HUDEP-2 (cell line): ENCODE measurements around the gene LYL1.

Experiments used
- DNase-seq, 76 experiments: peaks; one replicate each; lab custom pipeline; 2025; ENCODE audit not compliant: unreplicated experiment in 76 of 76; lab: John Stamatoyannopoulos, UW

LYL1 gene

DNA sequence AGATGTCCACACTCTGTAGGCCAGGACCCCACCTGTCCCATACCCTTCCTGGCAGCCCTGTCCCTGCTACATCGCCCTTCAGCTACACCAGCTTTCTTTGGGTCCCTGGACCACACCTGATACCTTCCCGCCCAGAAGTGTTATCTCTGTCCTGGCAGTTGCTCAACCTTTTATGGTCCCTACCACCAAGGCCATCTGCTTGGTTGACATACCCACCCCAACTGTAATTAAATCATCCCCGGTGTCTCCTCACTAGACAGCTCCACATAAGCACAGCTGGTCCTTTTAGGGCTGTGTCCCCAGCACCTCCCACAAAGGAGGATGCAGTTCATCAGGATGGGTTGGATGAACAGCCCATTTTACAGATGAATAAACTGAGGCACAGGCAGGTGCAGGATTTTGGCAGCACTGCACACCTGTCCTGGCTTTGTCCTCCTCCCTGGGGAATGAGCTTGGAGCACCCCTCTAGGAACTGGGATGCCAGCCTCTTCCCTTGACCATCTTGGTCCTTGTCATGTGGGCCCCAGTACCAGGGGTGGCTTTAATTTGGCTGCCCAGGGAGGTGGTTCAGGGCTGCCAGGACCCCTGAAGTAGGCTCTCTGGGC is 28.3 kb upstream of the LYL1 start:
- DNase-seq = no peak

DNA sequence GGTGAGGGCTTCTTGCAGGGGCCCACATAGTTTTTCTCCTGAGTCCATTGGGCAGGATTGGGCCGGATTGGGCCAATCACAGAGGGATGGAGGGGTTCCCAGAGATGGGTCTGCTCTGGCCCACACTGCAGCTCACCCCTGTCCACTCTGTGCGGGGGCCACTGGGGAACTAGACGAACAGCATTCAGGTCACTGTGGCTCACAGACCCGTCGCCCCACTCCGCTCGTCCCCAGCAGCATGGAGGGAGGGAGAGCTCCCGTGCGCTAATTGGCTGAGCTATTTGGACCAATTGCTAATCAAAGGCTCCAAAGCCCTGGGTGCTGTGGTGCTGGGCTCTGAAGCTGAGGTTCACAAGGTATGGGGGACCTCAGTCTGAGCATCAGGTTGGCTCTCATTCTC is 26.7 kb upstream of the LYL1 start:
- DNase-seq = no peak

GRCh38 chr19:13128583-13128982 is 25.9 kb upstream of the LYL1 start:
- no peak for DNase-seq

DNA sequence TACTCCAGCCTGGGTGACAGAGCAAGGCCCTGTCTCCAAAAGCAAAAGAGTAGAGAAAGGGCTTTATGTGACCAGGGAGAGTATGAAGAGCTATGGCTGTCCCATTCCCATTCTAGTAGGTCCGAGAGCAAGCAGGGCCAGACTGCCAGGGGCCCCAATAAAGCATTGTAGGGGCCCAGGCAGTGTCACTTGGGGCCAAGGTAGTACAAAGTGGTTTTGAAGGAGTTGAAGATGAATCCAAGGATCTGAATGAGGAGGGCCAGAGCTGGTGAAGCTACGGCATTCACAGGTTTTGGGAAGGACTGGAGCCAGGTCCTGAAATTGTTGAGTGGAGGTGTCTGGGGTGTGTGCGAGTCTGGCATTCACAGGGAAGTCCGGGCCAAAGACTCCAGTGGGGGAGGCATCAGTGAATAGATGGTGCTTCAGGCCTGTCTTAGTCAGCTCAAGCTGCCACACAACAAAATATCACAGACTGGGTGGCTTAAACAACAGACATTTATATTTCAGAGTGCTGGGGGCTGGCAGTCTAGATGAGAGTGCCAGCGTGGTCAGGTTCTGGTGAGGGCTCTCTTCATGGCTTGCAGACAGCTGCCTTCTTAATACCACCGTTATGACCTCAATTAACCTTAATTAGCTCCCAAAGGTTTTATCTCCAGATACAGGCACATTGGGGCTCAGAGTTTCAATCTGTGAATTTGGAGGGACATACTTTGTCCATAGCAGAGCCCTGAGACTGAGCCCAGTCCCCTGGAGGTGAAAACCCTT is 25.3 kb upstream of the LYL1 start:
- no peak for DNase-seq

DNA sequence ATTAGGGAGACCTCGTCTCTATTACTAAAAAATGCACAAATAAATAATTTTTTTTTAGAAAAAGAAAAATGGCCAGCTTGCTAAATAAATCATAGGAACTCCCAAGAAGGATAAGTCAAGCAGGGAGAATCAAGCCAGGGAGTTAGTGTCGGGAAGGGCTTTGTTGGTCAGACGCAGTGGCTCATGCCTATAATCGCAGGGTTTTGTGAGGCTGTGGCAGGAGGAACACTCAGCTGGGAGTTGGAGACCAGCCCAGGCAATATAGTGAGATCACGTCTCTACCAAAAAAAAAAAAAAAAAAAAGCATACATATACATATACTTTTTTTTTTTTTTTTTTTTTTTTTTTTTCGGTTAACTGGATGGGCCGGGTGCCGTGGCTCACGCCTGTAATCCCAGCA is 24.4 kb upstream of the LYL1 start:
- no peak for DNase-seq

DNA sequence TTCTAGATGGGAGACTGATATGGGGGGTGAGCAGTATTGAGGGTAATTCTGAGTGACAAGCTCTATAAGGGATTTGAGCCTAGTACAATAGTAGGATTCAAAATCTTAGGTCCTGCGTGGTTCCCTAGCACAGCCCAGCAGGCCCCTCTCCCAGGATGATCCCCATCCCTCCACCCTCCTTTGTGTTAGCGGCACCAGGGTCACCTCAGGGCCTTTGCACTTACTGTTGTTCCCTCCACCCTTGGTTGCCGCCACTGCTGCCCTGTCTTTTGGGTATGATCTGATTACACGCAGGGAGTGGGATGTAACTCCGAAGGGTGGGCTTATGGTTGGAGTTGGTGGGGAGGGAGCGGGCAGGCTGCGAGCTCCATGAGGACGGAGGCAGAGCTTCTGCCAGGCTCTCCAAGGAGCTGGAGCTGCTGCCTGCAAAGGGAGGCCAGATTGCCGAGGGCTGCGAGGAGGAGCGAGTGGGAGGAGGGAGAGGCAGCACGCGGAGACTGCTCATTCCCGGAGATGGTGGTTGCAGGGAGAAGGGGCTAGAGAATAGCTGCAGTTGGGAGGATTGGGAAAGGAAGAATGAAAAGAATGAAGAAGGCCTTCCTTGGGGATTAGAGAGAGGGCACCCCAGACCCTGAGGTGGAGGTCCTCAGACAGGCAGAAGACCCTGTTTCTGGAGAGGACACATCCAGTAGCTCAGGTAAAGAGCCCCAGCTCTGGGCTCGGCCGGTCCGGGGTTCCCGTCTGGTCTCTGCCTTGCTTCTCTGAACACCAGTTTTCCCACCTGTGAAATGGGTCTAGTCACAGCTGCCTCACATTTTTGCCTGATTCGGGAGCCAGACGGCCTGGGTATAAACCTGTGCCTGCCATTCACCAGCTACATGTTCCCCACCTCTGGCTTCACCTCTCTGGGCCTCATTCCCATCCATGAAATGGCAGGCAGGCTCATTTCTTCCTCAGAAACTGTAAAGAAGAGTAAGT is 20.6 kb upstream of the LYL1 start:
- no peak for DNase-seq

GRCh38 chr19:13122275-13122878 is 19.7 kb upstream of the LYL1 start:
- DNase-seq = no peak

- no peak for DNase-seq
These were observed 19.1 kb upstream of the LYL1 start for GRCh38 chr19:13121551-13122274.

- DNase-seq = no peak
These were observed 18.2 kb upstream of the LYL1 start for GRCh38 chr19:13120817-13121216.

DNA sequence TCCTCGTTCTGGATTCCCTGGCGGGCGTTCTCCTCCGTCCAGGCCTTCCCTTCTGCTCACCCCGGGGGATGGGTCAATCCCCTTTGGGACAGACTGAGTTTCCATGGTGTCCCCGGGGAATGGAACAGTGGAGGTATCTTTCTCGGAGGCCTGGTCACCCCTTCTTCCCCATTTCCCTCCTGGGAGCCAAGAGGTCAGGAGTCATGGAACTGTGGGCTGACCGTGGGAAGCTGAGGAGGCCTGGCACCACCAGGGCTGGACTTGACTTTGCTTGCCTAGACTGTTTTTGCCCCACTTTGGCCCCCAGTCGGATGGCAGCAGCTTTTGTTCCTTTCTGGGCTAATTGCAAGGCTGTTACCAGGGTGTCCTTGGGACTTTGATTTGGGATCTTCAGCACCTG is 17.4 kb upstream of the LYL1 start:
- DNase-seq = no peak

GRCh38 chr19:13119627-13120026 is 17.0 kb upstream of the LYL1 start:
- no peak for DNase-seq

- peak in 57 of 76 experiments; percentile 18 to 86 (median 64) for DNase-seq
These were observed 16.0 kb upstream of the LYL1 start for GRCh38 chr19:13118424-13119193.

DNA sequence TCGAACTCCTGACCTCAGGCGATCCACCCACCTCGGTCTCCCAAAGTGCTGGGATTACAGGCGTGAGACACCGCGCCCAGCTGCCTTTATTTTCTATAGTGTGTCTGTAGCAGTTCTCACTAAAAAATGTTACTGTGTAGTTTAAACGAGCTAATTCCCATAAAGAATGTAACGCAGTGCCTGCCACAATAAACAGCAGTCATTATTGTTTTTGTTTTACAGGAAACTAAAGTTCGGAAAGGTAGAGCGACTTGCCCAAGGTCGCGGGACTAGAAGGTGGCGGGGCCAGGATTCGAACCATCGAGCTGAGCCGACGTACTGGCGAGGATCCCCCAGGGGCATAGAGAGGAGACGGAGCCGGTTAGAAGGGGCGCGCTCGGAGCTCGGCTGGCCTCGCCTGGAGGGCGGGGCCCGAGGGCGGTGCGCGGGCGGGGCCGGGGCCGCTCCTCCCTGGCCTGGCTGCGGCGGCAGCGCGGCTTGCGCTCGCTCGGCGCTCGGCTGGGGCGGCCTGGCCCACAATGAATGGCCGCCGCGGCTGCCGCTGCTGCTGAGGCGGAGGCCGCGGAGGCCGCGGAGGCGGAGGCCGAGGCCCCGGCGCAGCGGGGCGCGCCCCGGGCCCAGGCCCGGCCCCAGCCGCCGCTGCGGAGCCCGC is 15.2 kb upstream of the LYL1 start, which contains the start of gene NACC1:
NACC1 (plus strand) TSS at position 493 of the 652 bp plus-strand sequence. CDS start 16,944 bp downstream, outside the sequence.
- peak in 72 of 76 experiments; percentile 38 to 96 (median 89) for DNase-seq

DNA sequence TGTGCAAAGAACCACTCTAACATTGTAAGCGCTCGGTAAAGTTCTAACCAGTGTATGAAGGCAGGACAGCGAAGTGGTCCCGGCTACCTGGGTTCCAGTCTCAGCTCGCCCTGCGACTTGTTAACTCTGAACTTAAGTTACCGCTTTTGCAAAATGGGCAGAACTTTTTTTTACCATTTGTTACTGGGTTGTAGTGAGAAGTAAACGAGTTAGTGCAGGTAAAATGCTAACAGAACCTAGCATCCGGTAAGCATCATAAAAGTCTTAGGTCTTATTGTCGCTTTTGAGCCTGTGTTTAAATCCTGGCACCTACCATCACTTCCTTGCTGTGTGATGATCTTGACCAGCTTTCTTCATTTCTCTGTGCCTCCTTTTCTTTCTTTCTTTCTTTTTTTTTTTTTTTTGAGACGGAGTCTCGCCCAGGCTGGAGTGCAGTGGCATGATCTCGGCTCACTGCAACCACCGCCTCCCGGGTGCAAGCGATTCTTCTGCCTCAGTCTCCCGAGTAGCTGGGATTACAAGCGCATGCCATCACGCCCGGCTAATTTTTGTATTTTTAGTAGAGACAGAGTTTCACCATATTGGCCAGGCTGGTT is 14.6 kb upstream of the LYL1 start:
- DNase-seq = peak in 4 of 76 experiments; percentile 39 to 80 (median 67)

DNA sequence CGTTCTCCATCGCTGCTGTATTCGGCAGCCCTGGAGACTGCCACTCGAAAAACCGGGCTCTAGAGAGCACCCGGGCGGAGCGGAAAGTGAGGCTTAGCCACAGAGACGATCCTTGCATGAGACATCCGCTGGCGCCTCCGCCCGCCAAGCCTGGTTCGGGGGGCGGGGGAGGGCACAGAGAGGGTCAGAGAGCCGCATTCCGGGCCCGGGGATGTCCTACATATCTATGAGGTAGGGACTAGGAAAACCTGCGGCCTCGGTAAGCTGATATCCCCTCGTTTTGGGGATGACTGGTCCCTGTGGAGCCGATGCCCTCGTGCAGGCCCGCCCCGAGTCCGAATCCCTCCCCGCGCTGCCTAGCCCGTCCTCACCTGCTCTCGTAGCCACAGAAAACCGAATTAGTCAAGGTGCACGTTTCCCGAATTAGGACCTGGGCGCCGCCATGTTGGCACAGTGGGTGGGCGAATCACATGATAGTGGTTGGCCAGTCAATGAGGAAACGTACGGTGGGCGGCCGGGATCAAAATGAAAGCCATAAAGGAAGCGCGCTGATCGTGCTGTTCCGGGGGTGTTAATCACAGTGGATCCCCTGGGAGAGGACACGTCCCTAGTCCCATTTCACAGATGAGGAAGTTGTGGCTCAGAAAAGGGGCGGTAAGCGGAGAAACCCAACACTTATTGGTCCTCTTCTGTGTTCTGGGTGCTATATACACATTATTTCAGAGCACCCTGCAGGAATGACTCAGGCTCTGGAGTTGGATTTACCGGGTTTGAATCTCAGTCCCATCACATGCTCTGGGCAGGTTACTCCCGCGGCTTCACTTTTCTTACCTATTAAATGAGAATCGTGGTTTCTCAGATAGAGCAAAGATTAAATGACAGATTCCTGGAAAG is 13.9 kb upstream of the LYL1 start, which contains the start of gene TRMT1:
TRMT1 (minus strand) TSS at position 459 of the 894 bp plus-strand sequence; CDS start at position 118, 341 bp downstream.
- peak in 72 of 76 experiments; percentile 66 to 96 (median 90) for DNase-seq

- DNase-seq = peak in 2 of 76 experiments; percentile 25 to 46
These were observed 13.3 kb upstream of the LYL1 start for GRCh38 chr19:13115936-13116281.

DNA sequence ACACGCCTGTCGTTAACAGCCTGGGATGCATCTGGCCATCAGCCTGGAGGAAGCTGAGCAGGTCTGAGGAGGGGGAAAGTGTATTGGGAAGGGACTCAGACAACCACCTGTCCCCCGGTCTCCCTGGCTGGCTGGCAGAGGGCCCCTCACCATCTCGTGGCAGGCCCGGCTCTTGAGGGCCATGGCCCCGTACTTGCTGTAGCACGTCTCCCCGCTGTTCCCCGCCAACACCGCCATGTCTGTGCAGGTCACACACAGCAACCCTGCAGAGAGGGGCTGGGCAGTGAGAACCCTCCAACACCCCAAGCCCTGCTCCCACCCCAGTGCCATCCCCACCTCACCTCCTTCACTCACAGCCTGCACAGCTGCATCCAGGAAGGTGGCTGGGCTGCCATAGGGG is 9.9 kb upstream of the LYL1 start:
- no peak for DNase-seq
